H9 (cell line): ENCODE results near the gene PNPLA2. TPM values are rescaled to one million over a fixed set of nuclear protein-coding genes. Genes with fewer than 3 reads are reported as not detected.
A peak's percentile ranks its signal among the peaks of the same experiment; 100 is the strongest.

ENCODE experiments used
- DNase-seq: peaks from one replicate; pipeline ENCODE4 v3.0.0-alpha.2; 2017
- H2AFZ ChIP-seq: one replicate; pipeline ENCODE4 v1.6.1; 2013; ENCODE audit warnings: mild to moderate bottlenecking, low read length, control low read depth, moderate library complexity
- H2AK5ac ChIP-seq: 2 replicates; pipeline ENCODE4 v1.6.1; 2013; ENCODE audit warnings: low read length, control low read depth, mixed read lengths; ENCODE audit not compliant: insufficient read length
- H2BK120ac ChIP-seq: one replicate; pipeline ENCODE4 v1.6.1; 2013; ENCODE audit warnings: low read depth, mild to moderate bottlenecking, low read length, control low read depth, inconsistent platforms; ENCODE audit not compliant: poor library complexity, severe bottlenecking
- H2BK12ac ChIP-seq: 2 replicates; pipeline ENCODE4 v1.6.1; 2013; ENCODE audit warnings: low read length, control low read depth, mixed read lengths, low read depth; ENCODE audit not compliant: insufficient read length
- H2BK15ac ChIP-seq: 2 replicates; pipeline ENCODE4 v1.6.1; 2013; ENCODE audit warnings: low read depth, low read length, control low read depth
- H2BK20ac ChIP-seq: one replicate; pipeline ENCODE4 v1.6.1; 2013; ENCODE audit warnings: low read depth, mild to moderate bottlenecking, low read length, control low read depth, inconsistent platforms; ENCODE audit not compliant: poor library complexity, severe bottlenecking
- H2BK5ac ChIP-seq: 2 replicates; pipeline ENCODE4 v1.6.1; 2013; ENCODE audit warnings: low read length, control low read depth, mixed read lengths; ENCODE audit not compliant: insufficient read length
- H3K14ac ChIP-seq: 2 replicates; pipeline ENCODE4 v1.6.1; 2013; ENCODE audit warnings: low read length, control low read depth; ENCODE audit not compliant: insufficient read depth
- H3K18ac ChIP-seq: 2 replicates; pipeline ENCODE4 v1.6.1; 2013; ENCODE audit warnings: low read depth, mild to moderate bottlenecking, mixed read lengths, low read length, control low read depth; ENCODE audit not compliant: insufficient read length
- H3K23ac ChIP-seq: 2 replicates; pipeline ENCODE4 v1.6.1; 2013; ENCODE audit warnings: low read length, control low read depth, mixed read lengths, low read depth; ENCODE audit not compliant: insufficient read length
- H3K23me2 ChIP-seq: 2 replicates; pipeline ENCODE4 v1.6.1; 2013; ENCODE audit warnings: low read depth, mild to moderate bottlenecking, mixed read lengths, low read length, control low read depth; ENCODE audit not compliant: insufficient read length, poor library complexity, severe bottlenecking
- H3K27ac ChIP-seq: 2 replicates; pipeline ENCODE4 v1.5.1; 2013; ENCODE audit warnings: low read length, control low read depth, mixed read lengths, low read depth; ENCODE audit not compliant: insufficient read length
- H3K27me3 ChIP-seq: 2 replicates; pipeline ENCODE4 v1.6.1; 2013; ENCODE audit warnings: low read length, control low read depth, inconsistent platforms; ENCODE audit not compliant: insufficient read depth
- H3K4ac ChIP-seq: 2 replicates; pipeline ENCODE4 v1.6.1; 2013; ENCODE audit warnings: low read depth, mild to moderate bottlenecking, control low read depth, inconsistent platforms, low read length, moderate library complexity
- H3K4me1 ChIP-seq: 2 replicates; pipeline ENCODE4 v1.6.1; 2013; ENCODE audit warnings: low read length, control low read depth, inconsistent platforms; ENCODE audit not compliant: insufficient read depth
- H3K4me2 ChIP-seq: 2 replicates; pipeline ENCODE4 v1.6.1; 2013; ENCODE audit warnings: low read length, control low read depth, mixed read lengths; ENCODE audit not compliant: insufficient read length, insufficient read depth
- H3K56ac ChIP-seq: 2 replicates; pipeline ENCODE4 v1.6.1; 2013; ENCODE audit warnings: low read depth, mild to moderate bottlenecking, mixed read lengths, low read length, control low read depth; ENCODE audit not compliant: insufficient read length
- H3K79me1 ChIP-seq: 2 replicates; pipeline ENCODE4 v1.6.1; 2013; ENCODE audit warnings: low read depth, mild to moderate bottlenecking, moderate library complexity, low read length, control low read depth, inconsistent platforms; ENCODE audit not compliant: insufficient read depth, poor library complexity, severe bottlenecking
- H3K79me2 ChIP-seq: 2 replicates; pipeline ENCODE4 v1.6.1; 2013; ENCODE audit warnings: low read length, control low read depth, inconsistent platforms; ENCODE audit not compliant: insufficient read depth
- H3K9ac ChIP-seq: 2 replicates; pipeline ENCODE4 v1.6.1; 2013; ENCODE audit warnings: low read length, control low read depth, mixed read lengths; ENCODE audit not compliant: insufficient read length; ENCODE audit errors: extremely low read depth
- H3K9me3 ChIP-seq: one replicate; pipeline ENCODE4 v1.6.1; 2013; ENCODE audit warnings: low read depth, low read length, inconsistent platforms; ENCODE audit not compliant: control insufficient read depth
- H3T11ph ChIP-seq: one replicate; pipeline ENCODE4 v1.6.1; 2013; ENCODE audit warnings: mild to moderate bottlenecking, low read length, control low read depth, inconsistent platforms
- H4K20me1 ChIP-seq: one replicate; pipeline ENCODE4 v1.6.1; 2013; ENCODE audit not compliant: control insufficient read depth, insufficient read length, insufficient read depth
- H4K5ac ChIP-seq: 2 replicates; pipeline ENCODE4 v1.6.1; 2013; ENCODE audit warnings: low read depth, mild to moderate bottlenecking, mixed read lengths, low read length, control low read depth; ENCODE audit not compliant: insufficient read length
- H4K8ac ChIP-seq: replicated peaks from 2 replicates; pipeline ENCODE4 v1.6.1; 2013; ENCODE audit warnings: low read length, control low read depth, mixed read lengths, low read depth; ENCODE audit not compliant: insufficient read length
- H4K91ac ChIP-seq: 2 replicates; pipeline ENCODE4 v1.6.1; 2013; ENCODE audit warnings: low read depth, mild to moderate bottlenecking, moderate library complexity, mixed read lengths, low read length, control low read depth; ENCODE audit not compliant: insufficient read length
- H3K27ac Mint-ChIP-seq, 3 experiments: 2 replicates in 2 of 3; 3 replicates in 1 of 3; pipeline ENCODE4 v1.8.0; 2020 to 2021; ENCODE audit warnings: mixed read lengths in 3 of 3, mild to moderate bottlenecking in 1 of 3, moderate library complexity in 1 of 3
- H3K27me3 Mint-ChIP-seq: 2 replicates; pipeline ENCODE4 v1.8.0; 2021; ENCODE audit warnings: low read depth, mild to moderate bottlenecking, moderate library complexity, mixed read lengths
- H3K36me3 Mint-ChIP-seq, 3 experiments: 2 replicates in 2 of 3; 3 replicates in 1 of 3; pipeline ENCODE4 v1.8.0; 2020 to 2021; ENCODE audit warnings: low read depth in 3 of 3, mixed read lengths in 3 of 3; ENCODE audit not compliant: insufficient read depth in 1 of 3
- H3K4me1 Mint-ChIP-seq, 2 experiments: 2 replicates each; pipeline ENCODE4 v1.8.0; 2020; ENCODE audit warnings: mixed read lengths in 2 of 2
- H3K4me3 Mint-ChIP-seq, 2 experiments: 2 replicates in 1 of 2; 3 replicates in 1 of 2; pipeline ENCODE4 v1.8.0; 2020 to 2021; ENCODE audit warnings: mild to moderate bottlenecking in 2 of 2, mixed read lengths in 2 of 2, moderate library complexity in 1 of 2
- H3K9me3 Mint-ChIP-seq, 2 experiments: 2 replicates in 1 of 2; 3 replicates in 1 of 2; pipeline ENCODE4 v1.8.0; 2020; ENCODE audit warnings: mild to moderate bottlenecking in 2 of 2, mixed read lengths in 2 of 2, moderate library complexity in 1 of 2
- CTCF ChIP-seq: fragments of 200-600 bp; sonication (generic); conservative IDR thresholded peaks from 3 replicates; pipeline ENCODE4 v1.8.0; 2021; ENCODE audit warnings: antibody characterized with exemption, mild to moderate bottlenecking
- WGBS: extraction: QIAGEN DNeasy Blood & Tissue Kit; methylation state at CpG from one replicate; pipeline ENCODE4 v1.1.7; 2013; ENCODE audit warnings: missing lambda C conversion rate, low lambda C conversion rate, mixed read lengths; ENCODE audit not compliant: insufficient read length; ENCODE audit errors: extremely low coverage; 5-methylcytosine and 5-hydroxymethylcytosine counted together
- total RNA-seq: library from RNA; stranded (reverse); gene quantifications from 2 replicates; pipeline ENCODE4 v1.2.1, GENCODE V29; 2021

The PNPLA2 gene
- total RNA-seq, 1 experiment from 2014 or later = 67.3 TPM

- WGBS = no CpG with 5 or more reads among the region's 71 CpGs
- no peak overlapping the region for H2BK15ac ChIP-seq
- no peaks in the 10 kb centered on the region for H3K79me1 ChIP-seq
- H2AK5ac ChIP-seq = no peak overlapping the region
- no peak overlapping the region for H3K18ac ChIP-seq
- H2BK12ac ChIP-seq = no peak overlapping the region
- peaks cover 2% of the 10 kb centered on the region; the same call in 1 of the 2 replicates for H3K4me1 ChIP-seq
- H3K9ac ChIP-seq = no peak overlapping the region
- no peaks in the 10 kb centered on the region for H3K79me2 ChIP-seq
- H4K5ac ChIP-seq = no peak overlapping the region
- TF ChIP-seq CTCF = no peak
- Mint-ChIP-seq H3K27ac (no peak overlapping the region), H3K4me1 (peaks cover 11 to 41% of the 10 kb centered on the region in 2 experiments), H3K9me3 (no peaks in the 10 kb centered on the region), H3K27me3 (peaks cover 7% of the 10 kb centered on the region), H3K36me3 (no peaks in the 10 kb centered on the region), H3K4me3 (peak overlapping the region; percentile 58 to 76)
- H3T11ph ChIP-seq = no peak overlapping the region
- no peaks in the 10 kb centered on the region for H3K9me3 ChIP-seq
- no peak overlapping the region for H3K27ac ChIP-seq
- H2BK5ac ChIP-seq = no peak overlapping the region
- no peak overlapping the region for H4K91ac ChIP-seq
- peak overlapping the region; percentile 55 for H3K4me2 ChIP-seq
- no peak overlapping the region for H2BK120ac ChIP-seq
- no peak overlapping the region for H2AFZ ChIP-seq
- no peak overlapping the region for H4K8ac ChIP-seq
- H3K56ac ChIP-seq = no peak overlapping the region
- no peak overlapping the region for H3K14ac ChIP-seq
- H3K27me3 ChIP-seq = no peaks in the 10 kb centered on the region; the same call in 1 of the 2 replicates
- H3K23ac ChIP-seq = no peak overlapping the region
- DNase-seq = peak; percentile 82
- peaks cover 6% of the 10 kb centered on the region for H4K20me1 ChIP-seq
- H3K23me2 ChIP-seq = peaks cover 18% of the 10 kb centered on the region
- H3K4ac ChIP-seq = no peak overlapping the region
- H2BK20ac ChIP-seq = no peak overlapping the region
Measured at GRCh38 chr11:849104-849824, 30.6 kb downstream of the PNPLA2 start.
